DMS 273 treated with DMSO at 0.1 percent for 48 hours (cell line): ENCODE data around the gene LRCH4.
"Not testable (repeated sequence)": the region's sequence is repeated elsewhere in the genome, so short reads cannot be mapped to it uniquely, and the experiment has no call there.

Experiments used
- DNase-seq: peaks from one replicate; lab custom pipeline; 2025; lab: John Stamatoyannopoulos, UW

LRCH4 gene

GRCh38 chr7:100567751-100568175 is 18.2 kb downstream of the LRCH4 start:
- no peak for DNase-seq

- no peak for DNase-seq
Observed at GRCh38 chr7:100567031-100567730, 18.7 kb downstream of the LRCH4 start.

- DNase-seq = no peak
Observed at GRCh38 chr7:100566018-100566531, 19.9 kb downstream of the LRCH4 start.

GRCh38 chr7:100565133-100565571 is 20.8 kb downstream of the LRCH4 start:
- no peak for DNase-seq

GRCh38 chr7:100564405-100564804 is 21.5 kb downstream of the LRCH4 start:
- DNase-seq = not testable (repeated sequence)

GRCh38 chr7:100563809-100564400 is 22.0 kb downstream of the LRCH4 start:
- no peak for DNase-seq

GRCh38 chr7:100563100-100563564 is 22.8 kb downstream of the LRCH4 start:
- DNase-seq = no peak

GRCh38 chr7:100562195-100563099 is 23.5 kb downstream of the LRCH4 start:
- no peak for DNase-seq

- no peak for DNase-seq
Observed at GRCh38 chr7:100561491-100562194, 24.3 kb downstream of the LRCH4 start.

GRCh38 chr7:100559127-100559526 is 26.8 kb downstream of the LRCH4 start:
- DNase-seq = no peak

- no peak for DNase-seq
Observed at GRCh38 chr7:100556541-100556940, 29.4 kb downstream of the LRCH4 start.

- no peak for DNase-seq
Observed at GRCh38 chr7:100555701-100556100, 30.2 kb downstream of the LRCH4 start.

- no peak for DNase-seq
Observed at GRCh38 chr7:100553032-100553431, 32.9 kb downstream of the LRCH4 start.

GRCh38 chr7:100552532-100552931 is 33.4 kb downstream of the LRCH4 start:
- DNase-seq = no peak

GRCh38 chr7:100548446-100548845 is 37.5 kb downstream of the LRCH4 start:
- not testable (repeated sequence) for DNase-seq

- DNase-seq = no peak
Observed at GRCh38 chr7:100547872-100548271, 38.1 kb downstream of the LRCH4 start.

- DNase-seq = no peak
Observed at GRCh38 chr7:100546926-100547800, 38.8 kb downstream of the LRCH4 start.

GRCh38 chr7:100546129-100546925 is 39.6 kb downstream of the LRCH4 start:
- no peak for DNase-seq

- DNase-seq = peak; percentile 40
Observed at GRCh38 chr7:100545360-100546128, 40.4 kb downstream of the LRCH4 start.
